Motor neuron (in vitro differentiated cells): ENCODE data around the gene PRX. TPM values are rescaled to one million over a fixed set of nuclear protein-coding genes. Genes with fewer than 3 reads are reported as not detected.
"Not testable (repeated sequence)": the region's sequence is repeated elsewhere in the genome, so short reads cannot be mapped to it uniquely, and the experiment has no call there.

Source experiments
- ATAC-seq, 8 experiments: fragments of 200-7000 bp; cut with Tn5 transposase; replicated peaks in 6 of 8; 2 replicates each; pipeline ENCODE4 v1.8.0; 2021; ENCODE audit warnings: mild to moderate bottlenecking in 8 of 8, moderate library complexity in 8 of 8
- H3K27ac ChIP-seq, 2 donors: fragments of 250-450 bp; sonication (Bioruptor Pico); 2 replicates each; pipeline ENCODE4 v1.9.0; 2021; ENCODE audit warnings: antibody characterized with exemption in 2 of 2, mild to moderate bottlenecking in 2 of 2, moderate library complexity in 1 of 2
- H3K4me1 ChIP-seq, 2 donors: fragments of 250-450 bp; sonication (Bioruptor Pico); replicated peaks in 1 of 2; 2 replicates each; pipeline ENCODE4 v1.6.1; 2021; ENCODE audit warnings: antibody characterized with exemption in 2 of 2, mild to moderate bottlenecking in 2 of 2, moderate library complexity in 1 of 2
- H3K4me3 ChIP-seq, 5 donors: fragments of 250-450 bp; sonication (Bioruptor Pico); 2 replicates each; pipeline ENCODE4 v1.9.0; 2021; ENCODE audit warnings: antibody characterized with exemption in 5 of 5, mild to moderate bottlenecking in 5 of 5, moderate library complexity in 4 of 5
- WGBS, 10 experiments: fragments of 450-650 bp; shearing (Covaris generic); methylation state at CpG; one replicate each; pipeline ENCODE4 v1.0.0; 2022; 5-methylcytosine and 5-hydroxymethylcytosine counted together
- in situ Hi-C, 9 experiments: fragments of 400-800 bp; cut with MboI; loops; one replicate each; pipeline ENCODE4 v1.15.0; 2021; ENCODE audit warnings: low sequenced_read_pairs in 9 of 9, low pct_unique_long_range_greater_than_20kb in 2 of 9; ENCODE audit not compliant: unreplicated experiment in 9 of 9
- total RNA-seq, 8 experiments: library from RNA; unstranded; fragments of 300-600 nt; gene quantifications; 2 replicates each; pipeline versions ENCODE4 v1.2.3 to v1.2.4, GENCODE V29; 2022

The PRX gene
- total RNA-seq, 8 experiments from 2014 or later: 0.71 to 4.1 (median 1.3) TPM

DNA sequence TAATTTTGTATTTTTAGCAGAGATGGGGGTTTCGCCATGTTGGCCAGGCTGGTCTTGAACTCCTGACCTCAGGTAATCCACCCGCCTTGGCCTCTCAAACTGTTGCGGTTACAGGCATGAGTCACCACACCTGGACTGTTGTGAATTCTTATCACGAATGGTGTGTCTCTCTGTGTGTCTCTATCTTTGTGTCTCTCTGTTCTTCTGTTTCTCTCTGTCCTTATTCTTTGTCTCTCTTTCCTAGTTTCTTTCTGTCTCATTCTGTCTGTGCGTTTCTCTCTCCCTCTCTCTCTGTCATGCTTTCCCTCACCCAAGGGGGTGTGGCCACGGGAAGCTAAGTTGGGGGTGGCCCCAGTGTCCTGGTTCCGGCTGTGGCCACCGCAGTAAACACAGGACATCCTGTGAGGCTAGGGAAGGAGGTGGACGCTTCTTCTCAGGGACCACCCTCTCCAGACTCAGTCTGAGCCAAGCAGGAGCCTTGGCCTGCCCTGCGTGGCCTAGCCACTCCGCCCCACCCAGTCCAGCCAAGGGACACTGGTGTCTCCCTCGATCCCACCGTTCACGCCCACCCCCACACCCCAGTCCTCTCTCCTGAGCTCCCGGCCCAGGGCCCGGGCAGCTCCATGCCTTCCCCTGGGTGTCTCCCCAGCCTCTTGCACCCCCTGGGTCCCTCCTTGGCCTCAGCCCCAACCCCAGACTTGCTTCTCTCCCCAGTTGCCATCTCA lies 3.9 kb upstream of the PRX start:
- Histone ChIP-seq H3K27ac (no peak overlapping the region), H3K4me3 (no peak overlapping the region), H3K4me1 (peaks cover 4 to 12% of the 10 kb centered on the region in 2 donors)
- ATAC-seq: peak in 2 of 8 experiments; percentile 6 to 7
- 6 to 100% (median 58%) methylated on average over 1 to 9 of the region's 16 CpGs; no CpG with 5 or more reads in 3 of the 10 experiments for WGBS, 10 experiments
- in situ Hi-C loops: no loop called here

DNA sequence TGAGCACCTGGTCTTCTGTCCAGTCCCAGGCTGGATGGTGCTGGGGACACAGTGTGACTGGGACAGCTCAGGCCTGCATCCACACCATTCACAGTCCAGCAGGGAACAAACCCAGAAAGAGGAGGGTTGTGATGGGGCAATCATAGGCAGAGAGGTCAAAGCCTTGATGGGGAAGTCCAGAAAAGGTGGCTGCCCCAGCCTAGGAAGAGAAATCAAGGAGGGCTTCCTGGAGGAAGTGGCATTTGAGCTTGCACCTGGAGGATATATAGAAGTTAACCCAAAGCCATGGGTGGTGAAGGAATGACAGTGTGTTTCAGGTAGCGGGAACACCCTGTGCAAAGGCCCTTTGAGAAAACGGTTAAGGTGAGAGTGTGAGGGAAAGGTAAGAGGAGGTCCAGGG lies 2.6 kb upstream of the PRX start:
- 63 to 100% (median 96%) methylated on average over 1 to 2 of the region's 2 CpGs; no CpG with 5 or more reads in 4 of the 10 experiments for WGBS, 10 experiments
- H3K27ac ChIP-seq: no peak overlapping the region
- ATAC-seq: no peak
- H3K4me1 ChIP-seq: peaks cover 0 to 6% of the 10 kb centered on the region in 2 donors
- in situ Hi-C loops: no loop called here
- H3K4me3 ChIP-seq: no peak overlapping the region

DNA sequence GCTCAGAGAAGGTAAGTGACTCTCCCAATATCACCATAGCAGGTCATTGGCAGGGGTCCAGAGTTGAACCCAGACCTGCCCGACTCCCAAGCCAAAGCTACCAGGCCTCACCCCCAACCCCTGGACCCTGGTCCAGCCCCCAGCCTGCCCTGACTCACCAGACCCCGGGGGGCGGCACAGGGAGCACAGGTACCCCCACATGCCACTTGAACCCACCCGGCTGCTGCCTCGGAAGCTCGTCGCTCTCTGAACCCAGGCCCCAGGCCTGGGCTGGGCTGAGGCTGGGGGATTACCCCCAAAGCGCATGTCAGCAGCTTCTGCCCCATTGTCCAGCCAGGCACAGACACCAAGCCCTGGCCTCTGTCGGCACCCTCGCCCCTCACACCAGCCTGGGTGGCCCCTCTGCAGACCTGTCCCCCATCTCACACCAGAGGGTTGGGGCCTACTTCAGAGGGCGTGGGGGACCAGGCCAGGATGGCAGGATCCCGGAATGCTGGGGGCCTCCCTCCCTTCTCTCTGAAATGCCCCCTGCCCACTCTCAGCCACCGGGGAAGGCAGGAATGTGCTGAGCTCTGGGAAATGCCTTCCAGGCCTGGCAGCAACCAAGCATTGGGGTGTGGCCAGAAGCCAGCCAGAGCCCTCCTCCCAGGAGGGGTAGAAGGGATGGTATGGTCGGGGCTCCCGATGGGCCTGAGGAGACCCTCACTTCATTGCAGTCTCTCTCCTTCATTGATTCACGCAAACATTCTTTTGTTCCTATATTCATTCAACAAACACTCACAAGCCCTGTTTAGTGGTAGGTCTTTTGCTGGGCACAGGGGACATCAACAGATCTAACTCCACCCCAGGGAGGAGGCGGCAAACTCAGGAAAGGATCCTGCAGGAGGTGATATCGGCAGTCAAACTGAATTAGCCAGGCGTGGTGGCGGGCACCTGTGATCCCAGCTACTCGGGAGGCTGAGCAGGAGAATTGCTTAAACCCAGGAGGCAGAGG lies 1.7 kb upstream of the PRX start:
- peak in 2 of 8 experiments; percentile 16 to 42 for ATAC-seq
- 60 to 100% (median 100%) methylated on average over 1 to 6 of the region's 21 CpGs; no CpG with 5 or more reads in 3 of the 10 experiments for WGBS, 10 experiments
- no peak overlapping the region for H3K27ac ChIP-seq
- H3K4me3 ChIP-seq: no peak overlapping the region
- peaks cover 0 to 10% of the 10 kb centered on the region in 2 donors for H3K4me1 ChIP-seq
- in situ Hi-C loops: no loop called here

DNA sequence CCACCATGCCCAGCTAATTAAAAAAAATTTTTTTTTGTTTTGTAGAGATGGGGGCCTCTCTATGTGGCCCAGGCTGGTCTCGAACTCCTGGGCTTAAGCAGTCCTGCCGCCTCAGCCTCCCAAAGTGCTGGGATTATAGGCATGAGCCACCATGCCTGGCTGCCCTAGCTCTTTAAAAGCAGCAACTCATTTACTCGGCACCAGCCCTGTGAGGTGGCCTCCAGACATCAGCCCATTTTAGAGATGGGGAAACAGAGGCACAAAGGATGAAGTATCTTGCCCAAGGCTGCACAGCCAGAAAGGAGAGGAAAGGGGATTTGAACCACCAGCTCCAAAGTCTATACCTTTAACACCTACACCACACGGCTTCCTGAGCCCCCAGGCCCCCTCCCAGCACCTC lies 312 bp downstream of the PRX start:
- Histone ChIP-seq H3K4me3 (no peak overlapping the region), H3K27ac (no peak overlapping the region), H3K4me1 (peaks cover 0 to 14% of the 10 kb centered on the region in 2 donors)
- WGBS, 10 experiments: 50 to 100% (median 71%) methylated on average over 1 to 3 of the region's 4 CpGs; no CpG with 5 or more reads in 3 of the 10 experiments
- in situ Hi-C loops: no loop called here
- no peak for ATAC-seq

DNA sequence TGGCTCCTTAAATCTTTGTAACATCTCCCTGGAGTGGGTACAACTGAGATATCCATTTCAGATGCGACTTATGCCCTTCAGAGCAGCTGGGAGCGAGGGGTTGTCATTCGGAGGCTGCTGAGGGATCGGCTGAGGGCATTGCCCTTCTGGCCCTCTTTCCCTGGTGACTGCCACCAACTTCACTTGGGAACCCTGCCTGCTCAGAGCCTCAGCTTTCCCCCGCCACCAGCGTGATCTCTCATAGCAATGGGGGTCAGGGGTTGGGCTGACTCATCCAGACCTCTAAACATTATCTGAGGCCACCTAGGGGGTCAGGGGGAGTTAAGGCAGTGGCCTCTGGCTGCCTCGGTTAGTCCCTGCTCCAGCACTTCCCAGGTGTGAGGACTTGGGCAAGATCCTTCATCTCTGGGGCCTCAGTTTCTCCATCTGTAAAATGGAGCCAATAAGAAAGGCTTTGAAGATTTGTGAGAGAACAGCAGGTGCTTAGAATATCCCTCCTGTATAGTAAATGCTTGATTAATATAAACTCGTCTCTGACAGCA lies 1.1 kb downstream of the PRX start:
- Histone ChIP-seq H3K4me3 (no peak overlapping the region), H3K4me1 (peaks cover 0 to 14% of the 10 kb centered on the region in 2 donors), H3K27ac (no peak overlapping the region)
- in situ Hi-C loops: no loop called here
- ATAC-seq: no peak
- 40 to 83% (median 75%) methylated on average over 1 to 7 of the region's 8 CpGs; no CpG with 5 or more reads in 3 of the 10 experiments for WGBS, 10 experiments

DNA sequence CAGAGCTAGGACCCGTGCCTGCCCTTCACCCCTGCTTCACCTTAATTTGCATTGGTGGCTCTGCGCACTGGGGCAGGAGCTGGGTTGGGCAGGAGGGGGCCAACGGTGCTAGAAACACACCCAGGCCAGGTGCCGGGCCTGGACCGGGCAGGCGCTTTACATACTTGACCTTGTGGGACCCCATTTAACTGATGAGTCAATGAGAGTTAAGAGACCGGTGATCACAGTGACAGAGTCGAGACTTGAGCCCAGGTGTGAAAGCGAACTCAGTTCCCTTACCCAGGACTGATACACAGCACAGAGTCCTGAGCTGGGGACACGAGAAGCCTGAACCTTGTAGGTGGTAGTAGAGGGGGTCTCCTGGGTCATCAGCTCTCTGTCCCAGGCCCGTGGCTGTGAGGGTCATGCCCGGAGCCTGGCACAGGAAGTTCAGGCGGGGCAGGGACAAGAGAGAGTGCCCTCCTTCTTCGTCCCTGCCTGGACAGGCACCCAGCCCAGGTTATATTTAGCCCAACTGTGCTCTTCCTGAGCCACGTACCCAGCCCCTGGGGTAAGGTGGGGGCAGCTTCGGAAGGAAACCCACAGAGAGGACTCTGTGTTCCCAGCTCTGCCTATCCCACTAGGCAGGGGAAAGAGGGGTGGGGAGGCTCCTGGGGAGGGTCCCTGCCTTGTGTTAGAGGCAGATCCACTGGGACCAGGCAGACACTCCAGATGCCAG lies 1.9 kb downstream of the PRX start:
- in situ Hi-C loops: no loop called here
- Histone ChIP-seq H3K27ac (no peak overlapping the region), H3K4me1 (peaks cover 0 to 14% of the 10 kb centered on the region in 2 donors), H3K4me3 (no peak overlapping the region)
- 20 to 87% (median 70%) methylated on average over 1 to 10 of the region's 16 CpGs; no CpG with 5 or more reads in 5 of the 10 experiments for WGBS, 10 experiments
- ATAC-seq: peak in 4 of 8 experiments; percentile 8 to 46 (median 14)

- ATAC-seq: peak in 3 of 8 experiments; percentile 22 to 33 (median 23)
These were observed 3.2 kb downstream of the PRX start for GRCh38 chr19:40410030-40410389.

DNA sequence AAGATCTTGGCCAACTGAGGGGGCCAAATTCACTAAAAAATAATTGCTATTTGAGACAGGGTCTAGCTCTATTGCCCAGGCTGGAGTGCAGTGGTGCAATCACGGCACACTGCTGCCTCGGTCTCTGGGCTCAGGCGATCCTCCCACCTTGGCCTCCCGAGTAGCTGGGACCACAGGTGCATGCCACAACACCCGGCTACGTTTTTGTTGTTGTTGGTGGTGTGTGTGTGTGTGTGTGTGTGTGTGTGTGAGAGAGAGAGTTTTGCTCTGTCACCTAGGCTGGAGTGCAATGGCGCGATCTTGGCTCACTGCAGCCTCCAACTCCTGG lies 4.6 kb downstream of the PRX start:
- WGBS, 10 experiments: 64 to 100% (median 87%) methylated on average over 1 to 5 of the region's 8 CpGs; no CpG with 5 or more reads in 4 of the 10 experiments
- not testable (repeated sequence) for ATAC-seq

More at GRCh38 chr19:40410030-40410389, 3.2 kb downstream of the PRX start:
- in situ Hi-C loops: no loop called here
- 47 to 50% methylated on average over 1 to 2 of the region's 9 CpGs; no CpG with 5 or more reads in 8 of the 10 experiments for WGBS, 10 experiments
- H3K4me3 ChIP-seq: no peak overlapping the region
- peaks cover 0 to 14% of the 10 kb centered on the region in 2 donors for H3K4me1 ChIP-seq
- no peak overlapping the region for H3K27ac ChIP-seq

DNA sequence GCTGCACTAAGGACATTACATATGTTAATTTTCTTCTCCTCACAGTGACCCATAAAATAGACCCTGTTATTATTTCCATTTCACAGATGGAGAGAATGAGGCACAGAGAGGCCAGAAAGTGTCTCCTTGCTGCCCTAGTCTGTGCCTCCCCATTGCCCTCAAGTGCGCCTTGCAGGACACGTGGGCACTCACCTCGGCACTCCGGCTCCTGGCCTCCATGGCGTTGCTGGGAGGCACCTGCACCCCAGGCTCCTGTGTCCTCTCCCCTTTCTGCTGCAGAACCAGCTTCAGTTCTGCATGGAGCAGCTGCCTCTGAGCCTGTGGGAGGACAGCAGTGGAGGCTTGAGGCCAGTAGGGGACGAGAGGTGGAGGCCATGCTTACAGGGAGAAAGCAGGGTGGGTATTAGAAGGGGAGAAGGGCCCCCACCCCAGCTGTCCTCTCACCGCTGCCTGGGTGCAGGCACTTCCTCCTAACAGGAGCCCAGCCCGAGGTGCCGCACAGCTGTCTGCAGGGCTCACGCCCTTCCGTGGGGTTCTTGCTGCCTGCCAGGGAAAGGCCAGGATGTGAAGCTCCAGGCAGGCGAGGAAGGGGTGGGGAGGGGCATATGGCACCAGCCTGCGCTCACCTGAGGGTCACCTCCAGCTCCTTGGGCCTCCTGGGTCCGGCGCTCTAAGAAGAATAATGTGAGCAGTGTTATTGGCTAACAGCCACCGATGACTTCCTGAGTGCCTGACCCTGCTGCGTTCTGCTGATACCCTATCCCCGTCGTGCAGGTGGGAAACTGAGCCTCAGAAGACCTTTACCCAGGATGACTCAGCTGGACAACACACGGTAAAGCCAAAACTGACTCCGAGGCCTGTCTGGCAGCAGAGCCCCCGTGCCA lies 5.2 kb downstream of the PRX start:
- WGBS, 10 experiments: 20 to 100% (median 90%) methylated on average over 1 to 6 of the region's 22 CpGs; no CpG with 5 or more reads in 3 of the 10 experiments
- H3K27ac ChIP-seq: no peak overlapping the region
- H3K4me3 ChIP-seq: no peak overlapping the region
- peaks cover 0 to 8% of the 10 kb centered on the region in 2 donors for H3K4me1 ChIP-seq
- in situ Hi-C loops: no loop called here
- no peak for ATAC-seq

More for the DNA sequence above, 4.6 kb downstream of the PRX start:
- in situ Hi-C loops, H3K27ac ChIP-seq, H3K4me3 ChIP-seq: not testable (repeated sequence)
- H3K4me1 ChIP-seq: peaks cover 0 to 13% of the 10 kb centered on the region in 2 donors

DNA sequence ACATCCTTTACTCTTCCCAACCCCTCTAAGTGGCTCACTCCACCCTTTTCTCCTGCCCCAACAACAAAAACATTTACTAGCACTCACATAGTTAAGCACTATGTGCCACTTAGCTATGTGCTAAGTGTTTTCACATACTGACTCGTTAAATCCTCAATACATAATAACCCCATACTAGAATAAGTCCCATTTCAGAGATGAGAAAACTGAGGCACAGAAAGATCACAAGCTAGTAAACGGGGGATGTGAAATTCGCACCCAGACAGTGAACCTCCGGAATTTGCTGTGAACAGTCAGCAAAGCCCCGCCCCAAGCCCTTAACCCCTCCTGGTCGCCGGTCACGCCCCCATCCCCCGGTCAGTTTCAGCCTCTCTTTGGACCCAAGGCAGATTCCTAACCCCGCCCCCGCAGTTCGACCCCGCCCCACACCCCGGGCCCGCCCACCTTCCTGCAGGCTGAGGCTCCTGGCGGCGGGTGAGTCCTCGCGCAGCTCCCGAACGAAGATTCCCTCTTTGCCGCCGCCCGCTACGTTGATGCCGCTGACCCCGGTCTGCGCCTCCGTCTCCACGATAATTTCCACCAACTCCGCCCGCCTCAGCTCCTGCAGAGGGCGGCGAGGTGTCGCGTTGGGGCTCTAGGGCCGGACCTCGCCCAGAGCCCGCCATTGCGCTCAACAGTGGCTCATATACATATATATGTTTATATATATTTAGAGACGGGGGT lies 9.8 kb downstream of the PRX start:
- Histone ChIP-seq H3K4me1 (peaks cover 3 to 4% of the 10 kb centered on the region in 2 donors), H3K27ac (peak overlapping the region in 1 of 2 donors; percentile 37), H3K4me3 (peak overlapping the region in 4 of 5 donors; percentile 16 to 40 (median 33))
- in situ Hi-C loops: no loop called here
- peak; percentile 68 to 87 (median 73) for ATAC-seq
- WGBS, 10 experiments: 0 to 6% (median 0%) methylated on average over 1 to 4 of the region's 41 CpGs; no CpG with 5 or more reads in 6 of the 10 experiments

DNA sequence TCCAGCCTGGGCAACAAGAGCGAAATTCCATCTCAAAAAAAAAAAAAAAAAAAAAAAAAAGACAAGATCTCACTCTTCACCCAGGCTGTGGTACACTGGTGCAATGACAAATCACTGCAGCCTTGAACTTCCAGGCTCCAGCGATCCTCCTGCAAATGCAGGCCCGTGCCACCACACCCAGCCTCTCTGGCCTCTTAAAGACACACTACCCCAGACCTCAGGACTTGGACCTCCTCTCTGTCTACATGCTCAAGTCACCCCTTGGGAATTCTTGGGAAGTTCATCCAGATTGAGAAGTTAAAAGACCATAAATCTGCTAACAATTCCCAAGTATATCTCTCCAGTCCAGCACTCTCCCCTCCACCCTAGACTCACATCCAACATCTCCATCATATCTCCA lies 12.6 kb downstream of the PRX start:
- 39 to 75% (median 52%) methylated on average over 2 of the region's 3 CpGs; no CpG with 5 or more reads in 7 of the 10 experiments for WGBS, 10 experiments
- Histone ChIP-seq H3K4me3 (no peak overlapping the region), H3K4me1 (peaks cover 3 to 4% of the 10 kb centered on the region in 2 donors), H3K27ac (no peak overlapping the region)
- ATAC-seq: peak in 2 of 8 experiments; percentile 24 to 37
- in situ Hi-C loops: no loop called here
